Glutamatergic neuron (in vitro differentiated cells): ENCODE measurements around the gene LENG8. TPM values are rescaled to one million over a fixed set of nuclear protein-coding genes. Genes with fewer than 3 reads are reported as not detected.

Source experiments
- DNase-seq: peaks from one replicate; pipeline ENCODE4 v3.0.0; 2022
- H3K27ac Mint-ChIP-seq: one replicate; pipeline ENCODE4 v1.8.0; 2020; ENCODE audit warnings: mild to moderate bottlenecking, mixed read lengths, inconsistent platforms; ENCODE audit not compliant: unreplicated experiment
- H3K27me3 Mint-ChIP-seq: one replicate; pipeline ENCODE4 v1.8.0; 2020; ENCODE audit warnings: mild to moderate bottlenecking, moderate library complexity, mixed read lengths, inconsistent platforms; ENCODE audit not compliant: unreplicated experiment
- H3K36me3 Mint-ChIP-seq: one replicate; pipeline ENCODE4 v1.8.0; 2020; ENCODE audit warnings: mild to moderate bottlenecking, mixed read lengths, inconsistent platforms; ENCODE audit not compliant: unreplicated experiment
- H3K4me1 Mint-ChIP-seq: one replicate; pipeline ENCODE4 v1.8.0; 2020; ENCODE audit warnings: mild to moderate bottlenecking, low read depth, mixed read lengths, inconsistent platforms; ENCODE audit not compliant: unreplicated experiment
- H3K4me3 Mint-ChIP-seq: one replicate; pipeline ENCODE4 v1.8.0; 2020; ENCODE audit warnings: mild to moderate bottlenecking, mixed read lengths, inconsistent platforms; ENCODE audit not compliant: unreplicated experiment
- H3K9me3 Mint-ChIP-seq: one replicate; pipeline ENCODE4 v1.8.0; 2020; ENCODE audit warnings: mild to moderate bottlenecking, moderate library complexity, mixed read lengths, inconsistent platforms; ENCODE audit not compliant: unreplicated experiment
- CTCF ChIP-seq: fragments of 200-600 bp; sonication (generic); IDR thresholded peaks from one replicate; pipeline ENCODE4 v1.5.0; 2021; ENCODE audit not compliant: partially characterized antibody, unreplicated experiment
- total RNA-seq: library from RNA; stranded (reverse); fragmentation: NEBNext Ultra II Directional; extraction: Animal tissue kit (Norgen Biotek cat#: 25700); gene quantifications from one replicate; pipeline ENCODE4 v1.2.1, GENCODE V29; 2021; ENCODE audit not compliant: unreplicated experiment

Gene LENG8
- total RNA-seq, 1 donor from 2014 or later, result 278 TPM

DNA sequence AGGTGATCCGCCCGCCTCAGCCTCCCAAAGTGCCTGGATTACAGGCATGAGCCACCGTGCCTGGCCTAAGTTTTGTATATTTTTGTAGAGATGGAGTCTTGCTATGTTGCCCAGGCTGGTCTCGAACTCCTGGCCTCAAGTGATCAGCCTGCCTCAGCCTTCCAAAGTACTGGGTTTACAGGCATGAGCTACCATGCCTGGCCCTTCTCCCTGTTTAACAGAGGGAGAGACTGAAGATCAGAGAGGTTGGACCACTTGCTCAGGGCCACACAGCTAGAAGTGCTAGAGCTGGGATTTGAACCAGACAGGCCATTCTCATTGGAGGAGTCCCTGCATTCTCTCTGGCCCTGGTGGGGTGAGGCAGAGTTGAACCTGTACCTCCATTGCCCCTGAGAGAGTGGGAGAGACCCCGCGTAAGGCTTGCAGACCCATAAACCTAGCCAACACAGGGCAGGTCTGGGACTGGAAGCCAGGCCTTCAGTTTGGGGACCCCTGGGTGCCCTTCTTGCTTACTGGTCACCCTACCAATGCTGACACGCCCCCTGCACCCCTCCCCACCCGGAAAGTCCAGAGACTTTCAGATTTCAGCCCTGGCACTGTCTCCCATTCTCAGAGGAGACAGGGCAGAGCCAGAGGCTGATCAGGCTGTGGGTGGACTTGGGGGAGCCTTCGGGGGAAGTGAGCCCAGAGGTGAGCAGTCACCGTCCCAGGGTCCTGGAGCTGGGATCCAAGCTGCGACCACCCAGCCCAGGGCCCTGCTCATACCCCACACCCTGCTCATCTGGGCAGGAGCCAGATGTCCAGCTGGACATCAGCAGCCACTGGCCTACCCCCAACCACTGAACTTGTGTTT lies 20.4 kb upstream of the LENG8 start:
- Mint-ChIP-seq H3K27ac (no peak overlapping the region), H3K36me3 (no peaks in the 10 kb centered on the region), H3K4me1 (peaks cover 5% of the 10 kb centered on the region), H3K4me3 (no peak overlapping the region), H3K27me3 (peaks cover 15% of the 10 kb centered on the region), H3K9me3 (peaks cover 10% of the 10 kb centered on the region)
- TF ChIP-seq CTCF, result no peak
- no peak for DNase-seq

GRCh38 chr19:54429176-54429495 lies 19.9 kb upstream of the LENG8 start:
- Mint-ChIP-seq H3K27me3 (peaks cover 13% of the 10 kb centered on the region), H3K4me1 (peaks cover 5% of the 10 kb centered on the region), H3K4me3 (no peak overlapping the region), H3K27ac (peak overlapping the region; percentile 48), H3K9me3 (peaks cover 8% of the 10 kb centered on the region), H3K36me3 (no peaks in the 10 kb centered on the region)
- DNase-seq, result no peak
- no peak for TF ChIP-seq CTCF

GRCh38 chr19:54429545-54430227 lies 19.3 kb upstream of the LENG8 start:
- no peak for DNase-seq
- H3K27ac Mint-ChIP-seq, result peak overlapping the region; percentile 48
- no peak for TF ChIP-seq CTCF
- peaks cover 5% of the 10 kb centered on the region for H3K4me1 Mint-ChIP-seq
- H3K27me3 Mint-ChIP-seq, result peaks cover 13% of the 10 kb centered on the region
- no peaks in the 10 kb centered on the region for H3K36me3 Mint-ChIP-seq
- H3K4me3 Mint-ChIP-seq, result no peak overlapping the region
- peaks cover 11% of the 10 kb centered on the region for H3K9me3 Mint-ChIP-seq

GRCh38 chr19:54430306-54431254 lies 18.4 kb upstream of the LENG8 start:
- peaks cover 9% of the 10 kb centered on the region for H3K4me1 Mint-ChIP-seq
- no peak for TF ChIP-seq CTCF
- H3K4me3 Mint-ChIP-seq, result peak overlapping the region; percentile 59
- peak; percentile 86 for DNase-seq
- peaks cover 15% of the 10 kb centered on the region for H3K27me3 Mint-ChIP-seq
- H3K36me3 Mint-ChIP-seq, result no peaks in the 10 kb centered on the region
- peaks cover 11% of the 10 kb centered on the region for H3K9me3 Mint-ChIP-seq
- H3K27ac Mint-ChIP-seq, result no peak overlapping the region
